GM12892 (cell line): ENCODE measurements around the gene MAGT1.

Experiments used
- POLR2A ChIP-seq: IDR thresholded peaks from 2 replicates; pipeline ENCODE4 v1.6.1; 2011; ENCODE audit warnings: low read depth, low read length, control low read depth
- POLR2AphosphoS5 ChIP-seq: IDR thresholded peaks from 2 replicates; pipeline ENCODE4 v1.6.1; 2011; ENCODE audit warnings: low read depth, low read length, control low read depth
- TAF1 ChIP-seq: IDR thresholded peaks from 2 replicates; pipeline ENCODE4 v1.6.1; 2011; ENCODE audit warnings: low read depth, mild to moderate bottlenecking, control low read depth, low read length, borderline replicate concordance

DNA sequence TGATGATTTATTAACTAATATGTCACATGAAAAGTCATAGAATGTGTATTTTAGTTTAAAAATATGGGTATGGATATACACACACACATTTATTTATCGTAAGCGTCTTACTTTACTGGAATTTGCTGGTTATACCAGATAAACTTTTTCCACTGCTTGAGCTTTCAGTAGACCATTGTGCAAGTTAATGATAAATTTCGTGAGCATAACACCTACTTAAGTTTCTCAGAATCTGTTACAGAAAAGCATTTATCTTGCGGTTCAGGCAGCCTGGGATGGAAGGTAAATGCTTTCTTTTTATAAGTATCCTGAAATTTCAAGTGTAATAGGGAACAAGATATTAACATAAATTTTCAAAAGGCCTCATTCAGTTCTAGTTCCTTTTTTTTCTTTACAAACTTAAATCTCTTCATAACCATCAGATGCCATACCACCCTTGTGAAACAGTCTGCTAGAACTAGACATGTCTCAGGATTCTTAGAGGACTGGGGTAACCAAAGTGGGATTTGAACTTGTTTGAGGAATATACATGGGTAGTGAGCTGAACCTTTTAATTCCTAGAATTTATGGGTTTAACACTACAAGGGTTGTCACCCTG, 42.9 kb upstream of the MAGT1 start:
- no peak for TF ChIP-seq POLR2AphosphoS5
- no peak for TF ChIP-seq POLR2A
- no peak for TF ChIP-seq TAF1
